Colonic mucosa (tissue), 4 donors: ENCODE results near the gene ZNF503. TPM values are rescaled to one million over a fixed set of nuclear protein-coding genes. Genes with fewer than 3 reads are reported as not detected.

Experiments used
- DNase-seq: peaks from one replicate; pipeline ENCODE4 v3.0.0-alpha.2; 2020
- H3K27ac ChIP-seq: fragments of 200-600 bp; one replicate; pipeline ENCODE4 v1.8.0; 2021
- H3K27me3 ChIP-seq: fragments of 200-600 bp; one replicate; pipeline ENCODE4 v1.8.0; 2021
- H3K36me3 ChIP-seq: fragments of 200-600 bp; one replicate; pipeline ENCODE4 v1.8.0; 2021
- H3K4me1 ChIP-seq: fragments of 200-600 bp; one replicate; pipeline ENCODE4 v1.8.0; 2021; ENCODE audit warnings: mild to moderate bottlenecking
- H3K4me3 ChIP-seq: fragments of 200-600 bp; one replicate; pipeline ENCODE4 v1.8.0; 2021
- H3K9ac ChIP-seq, 2 donors: one replicate each; pipeline ENCODE4 v1.7.0; 2013; ENCODE audit warnings: control low read depth in 2 of 2, low read depth in 2 of 2, low read length in 2 of 2
- H3K9me3 ChIP-seq: fragments of 200-600 bp; one replicate; pipeline ENCODE4 v1.8.0; 2021
- intact Hi-C: fragments of 100-400 bp; cut with DNase I; formaldehyde crosslinking; loops from one replicate; pipeline ENCODE4 v1.14.1; 2022
- total RNA-seq, 2 donors: library from RNA; stranded (reverse); fragmentation: NEBNext Ultra II Directional in 1 of 2; extraction: Animal tissue kit (Norgen Biotek cat#: 25700) in 1 of 2; gene quantifications; one replicate each; pipeline ENCODE4 v1.2.1, GENCODE V29; 2021
- TF ChIP-seq, protein P1 (sequence below): fragments of 200-600 bp; IDR thresholded peaks from one replicate; pipeline ENCODE4 v1.8.0; 2022; ENCODE audit warnings: antibody characterized with exemption, mild to moderate bottlenecking
- donor health status: healthy.
- donor health status: DM: no; HTN: no; CAD: no.
- donor health status: DM: no; HTN: no; CAD: no.

The ZNF503 gene
- total RNA-seq, 2 donors from 2014 or later: 3.6 to 8.0 TPM

DNA sequence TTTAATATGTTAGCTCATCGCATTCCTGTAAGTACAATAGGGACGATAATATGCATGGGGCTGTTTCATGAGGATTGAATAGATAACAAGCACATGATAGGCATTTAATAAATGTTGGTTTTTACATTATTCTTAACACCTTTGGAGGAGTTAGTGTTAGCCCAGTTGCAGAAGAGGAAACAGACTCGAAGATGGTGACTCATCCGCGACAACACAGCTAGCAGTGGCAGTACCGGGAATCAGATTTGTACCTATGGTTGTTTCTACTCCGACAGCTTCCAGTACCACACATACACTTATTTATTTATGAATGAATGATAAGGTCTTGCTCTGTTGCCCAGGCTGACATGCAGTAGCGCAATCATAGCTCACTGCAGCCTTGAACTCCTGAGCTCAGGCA is 32.7 kb upstream of the ZNF503 start:
- no peaks in the 10 kb centered on the region for H3K36me3 ChIP-seq
- TF ChIP-seq, protein P1, sequence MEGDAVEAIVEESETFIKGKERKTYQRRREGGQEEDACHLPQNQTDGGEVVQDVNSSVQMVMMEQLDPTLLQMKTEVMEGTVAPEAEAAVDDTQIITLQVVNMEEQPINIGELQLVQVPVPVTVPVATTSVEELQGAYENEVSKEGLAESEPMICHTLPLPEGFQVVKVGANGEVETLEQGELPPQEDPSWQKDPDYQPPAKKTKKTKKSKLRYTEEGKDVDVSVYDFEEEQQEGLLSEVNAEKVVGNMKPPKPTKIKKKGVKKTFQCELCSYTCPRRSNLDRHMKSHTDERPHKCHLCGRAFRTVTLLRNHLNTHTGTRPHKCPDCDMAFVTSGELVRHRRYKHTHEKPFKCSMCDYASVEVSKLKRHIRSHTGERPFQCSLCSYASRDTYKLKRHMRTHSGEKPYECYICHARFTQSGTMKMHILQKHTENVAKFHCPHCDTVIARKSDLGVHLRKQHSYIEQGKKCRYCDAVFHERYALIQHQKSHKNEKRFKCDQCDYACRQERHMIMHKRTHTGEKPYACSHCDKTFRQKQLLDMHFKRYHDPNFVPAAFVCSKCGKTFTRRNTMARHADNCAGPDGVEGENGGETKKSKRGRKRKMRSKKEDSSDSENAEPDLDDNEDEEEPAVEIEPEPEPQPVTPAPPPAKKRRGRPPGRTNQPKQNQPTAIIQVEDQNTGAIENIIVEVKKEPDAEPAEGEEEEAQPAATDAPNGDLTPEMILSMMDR: no peak
- no peaks in the 10 kb centered on the region for H3K4me1 ChIP-seq
- no peak overlapping the region for H3K4me3 ChIP-seq
- no peaks in the 10 kb centered on the region for H3K9me3 ChIP-seq
- no peak overlapping the region for H3K27ac ChIP-seq
- intact Hi-C loops: no loop called here
- DNase-seq: no peak
- H3K9ac ChIP-seq: no peak overlapping the region
- H3K27me3 ChIP-seq: no peaks in the 10 kb centered on the region

DNA sequence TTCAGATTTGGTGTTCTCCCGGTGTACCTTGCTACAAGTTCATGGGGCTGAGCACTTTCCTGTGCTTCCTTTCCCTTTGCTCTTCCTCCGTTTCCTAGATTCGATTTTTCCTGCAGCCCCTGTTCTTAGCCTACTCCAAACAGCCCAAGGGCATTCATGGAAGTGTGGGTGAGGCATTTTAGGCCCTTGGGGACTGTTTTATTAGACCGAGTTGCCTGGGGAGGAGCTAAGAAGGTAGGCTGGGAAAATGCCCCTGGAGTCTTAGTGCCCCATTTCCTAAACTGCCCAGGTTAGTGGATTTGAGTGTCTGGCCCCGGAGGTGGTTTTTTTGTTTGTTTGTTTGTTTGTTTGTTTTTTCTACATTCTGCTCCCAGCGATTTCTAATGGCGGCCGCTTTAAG is 31.7 kb upstream of the ZNF503 start:
- Histone ChIP-seq H3K9ac (no peak overlapping the region), H3K4me1 (no peaks in the 10 kb centered on the region), H3K27ac (no peak overlapping the region), H3K9me3 (no peaks in the 10 kb centered on the region), H3K36me3 (no peaks in the 10 kb centered on the region), H3K4me3 (no peak overlapping the region), H3K27me3 (no peaks in the 10 kb centered on the region)
- no peak for DNase-seq
- TF ChIP-seq, protein P1: no peak
- intact Hi-C loops: no loop called here

DNA sequence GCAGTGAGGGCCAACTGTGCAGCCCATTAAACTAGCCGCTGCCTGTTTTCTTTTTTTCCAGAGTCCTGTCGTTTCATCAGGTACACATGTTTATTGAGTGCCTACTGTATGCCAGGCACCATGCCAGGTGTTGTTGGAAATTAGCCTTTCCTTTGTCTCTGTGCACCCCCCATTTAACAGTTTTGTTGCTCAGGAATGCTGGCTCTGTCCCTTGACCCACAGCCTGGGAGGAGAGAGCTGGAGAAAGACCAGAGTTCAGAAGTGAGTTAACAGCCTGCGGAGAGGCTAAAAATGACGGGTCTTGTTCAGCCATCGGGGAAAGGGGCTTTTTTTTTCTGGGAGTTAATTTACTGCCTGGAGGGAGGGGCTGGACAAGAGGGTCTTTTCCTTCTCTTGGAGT is 31.2 kb upstream of the ZNF503 start:
- Histone ChIP-seq H3K36me3 (no peaks in the 10 kb centered on the region), H3K27ac (no peak overlapping the region), H3K27me3 (no peaks in the 10 kb centered on the region), H3K9me3 (no peaks in the 10 kb centered on the region), H3K4me3 (no peak overlapping the region), H3K4me1 (no peaks in the 10 kb centered on the region), H3K9ac (no peak overlapping the region)
- no peak for DNase-seq
- intact Hi-C loops: no loop called here
- TF ChIP-seq, protein P1: no peak

DNA sequence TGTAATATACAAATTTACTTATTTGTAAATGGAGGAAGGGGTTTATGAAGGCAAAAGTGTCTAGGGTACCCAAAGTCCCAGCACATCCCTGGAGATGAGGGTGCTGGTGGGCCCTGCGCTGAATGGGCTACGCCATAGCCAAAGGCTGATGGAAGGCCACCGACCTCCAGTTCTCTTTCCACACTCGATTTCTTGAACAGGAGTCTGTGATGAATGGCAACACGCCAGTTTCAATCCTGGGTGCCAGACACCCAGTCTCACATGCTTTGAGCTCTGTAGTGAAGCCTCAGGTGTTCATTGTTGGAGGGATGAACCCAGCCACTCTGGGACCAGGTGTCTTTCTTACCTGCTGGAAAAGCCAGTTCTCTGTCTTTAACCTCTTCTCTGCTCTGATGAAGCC is 30.6 kb upstream of the ZNF503 start:
- Histone ChIP-seq H3K9ac (peak overlapping the region in 1 of 2 donors; percentile 57), H3K27me3 (no peaks in the 10 kb centered on the region), H3K36me3 (no peaks in the 10 kb centered on the region), H3K27ac (no peak overlapping the region), H3K4me1 (no peaks in the 10 kb centered on the region), H3K4me3 (no peak overlapping the region), H3K9me3 (no peaks in the 10 kb centered on the region)
- DNase-seq: no peak
- intact Hi-C loops: no loop called here
- TF ChIP-seq, protein P1: no peak

DNA sequence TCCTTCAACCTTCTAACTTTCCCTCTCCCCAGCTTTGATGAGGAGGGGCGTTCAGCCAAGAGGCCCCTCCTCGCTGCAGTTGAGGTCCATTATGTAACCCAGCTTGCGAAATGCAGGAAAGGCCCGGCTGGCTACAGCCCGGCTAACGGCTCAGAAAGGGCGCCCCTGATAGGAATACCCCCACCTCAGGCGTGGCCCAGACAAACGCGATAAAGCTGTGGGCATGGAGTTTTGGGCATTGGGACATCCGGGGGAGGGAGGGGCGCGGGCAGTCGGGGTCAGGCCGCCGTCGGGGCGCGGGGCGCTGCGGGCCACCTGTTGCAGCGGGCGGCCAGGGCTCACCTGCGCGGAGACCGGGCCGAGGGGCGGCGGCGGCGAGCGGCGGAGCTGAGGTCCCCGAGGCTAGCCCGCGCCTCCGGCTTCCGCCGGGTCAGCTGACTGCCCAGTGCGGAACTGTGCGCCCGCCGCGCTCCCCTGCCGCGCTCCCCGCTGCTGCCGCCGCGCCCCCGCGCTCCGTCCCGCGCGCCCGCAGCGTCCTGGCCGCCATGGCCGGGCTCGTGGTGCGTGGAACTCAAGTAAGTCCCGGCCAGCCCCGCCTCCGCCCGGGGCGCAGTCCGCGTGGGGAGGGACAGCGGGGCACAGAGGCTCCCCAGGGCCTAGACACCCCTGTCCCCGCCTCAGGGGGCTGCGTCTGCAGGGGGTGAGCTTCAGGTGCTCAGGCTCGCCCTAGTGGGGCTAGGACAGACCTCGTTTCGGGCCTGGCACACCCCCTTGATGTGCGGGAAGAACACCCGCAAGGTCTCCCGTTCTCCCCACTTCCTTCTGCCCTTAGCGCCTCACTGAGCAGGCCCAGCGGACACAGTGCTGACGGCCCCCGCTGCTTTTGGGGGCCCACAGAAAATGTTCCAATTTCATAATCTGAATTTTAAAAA is 29.9 kb upstream of the ZNF503 start, which contains the start of gene LRMDA:
TSS of gene LRMDA (plus strand) at position 445 of the 932 bp plus-strand sequence.
- H3K4me1 ChIP-seq: no peaks in the 10 kb centered on the region

More for the DNA sequence above, 29.9 kb upstream of the ZNF503 start, which contains the start of gene LRMDA:
- H3K9ac ChIP-seq: peak within 1 kb of the TSS; percentile 37 to 57
- peak within 1 kb of the TSS; percentile 36 for H3K27ac ChIP-seq
- H3K27me3 ChIP-seq: no peaks in the 10 kb centered on the region
- intact Hi-C loops: no loop called here
- TF ChIP-seq, protein P1: no peak
- no peaks in the 10 kb centered on the region for H3K9me3 ChIP-seq
- no peaks in the 10 kb centered on the region for H3K36me3 ChIP-seq
- peak within 1 kb of the TSS; percentile 52 for H3K4me3 ChIP-seq
- DNase-seq: peak; percentile 41
